ENCODE measurements around the gene TEX26.

TEX26 gene

GRCh38 chr13:31016342-31017325 is 84.2 kb downstream of the TEX26 start:
- DNase-seq, result no peak

DNA sequence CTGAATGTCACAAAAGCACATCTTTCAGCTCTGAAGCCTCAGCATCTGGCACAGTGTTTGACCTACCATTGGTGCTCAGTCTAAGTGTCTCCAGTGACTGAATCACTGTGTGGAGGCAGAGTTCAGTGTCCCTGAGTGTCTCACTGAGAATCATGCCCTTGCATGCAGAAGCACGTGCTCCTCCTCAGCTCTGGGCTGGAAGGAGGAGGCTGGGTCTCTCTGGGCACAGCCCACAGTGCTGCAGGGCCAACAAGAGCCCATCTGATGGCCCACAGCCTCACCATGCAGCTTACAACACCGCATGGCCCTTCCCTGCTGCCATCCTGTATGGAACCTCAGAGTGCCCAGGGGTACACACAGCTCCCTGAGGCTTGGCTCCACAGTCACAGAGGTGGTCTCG is 86.1 kb downstream of the TEX26 start:
- no peak for DNase-seq

- no peak for DNase-seq
Observed at GRCh38 chr13:31020996-31021395, 88.5 kb downstream of the TEX26 start.

GRCh38 chr13:31022288-31022895 is 89.9 kb downstream of the TEX26 start:
- no peak for DNase-seq

DNA sequence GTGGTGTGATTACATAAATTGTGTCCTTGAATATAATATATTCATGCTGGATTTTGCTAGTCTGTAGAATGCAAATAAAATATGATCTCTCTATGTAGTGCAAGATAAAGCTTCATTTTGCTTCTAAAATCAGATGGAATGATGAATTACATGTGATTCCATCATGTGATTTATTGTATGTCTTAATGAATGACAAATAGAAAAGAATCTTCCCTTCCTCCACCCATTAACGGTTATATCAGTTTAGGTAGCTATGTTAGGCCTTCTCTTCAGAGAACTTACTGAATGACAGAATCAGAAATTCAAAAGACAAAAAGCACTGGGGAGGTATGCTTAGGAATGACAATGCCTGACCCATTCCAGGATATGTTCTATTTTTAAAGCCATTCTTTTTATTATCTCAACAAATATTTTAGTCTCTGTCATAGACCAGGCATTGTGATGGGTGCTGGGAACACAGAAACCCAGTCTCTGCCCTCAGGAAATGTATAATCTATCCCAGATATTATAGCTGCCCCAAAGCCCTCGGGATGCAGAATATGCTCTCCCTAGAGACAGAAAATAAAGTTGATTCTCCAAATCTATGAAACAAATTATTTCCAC is 90.6 kb downstream of the TEX26 start:
- DNase-seq, result no peak
